ENCODE data around the gene TAC4. TPM values are rescaled to one million over a fixed set of nuclear protein-coding genes. Genes with fewer than 3 reads are reported as not detected.

TAC4 gene
- total and polyA plus RNA-seq, 9 of the 15 experiments (the other 6 are each of a cell fraction or from before 2014, with no cell fraction given): 0.17 TPM; not detected in 8

- 0 out of 2 replicates have a peak, but pooled peaks have one; percentile 28 for TF ChIP-seq CXXC5 (CRISPR knock-in tag; IDR thresholded peaks at IDR 0.05)
Observed at GRCh38 chr17:49789243-49789578, 58.7 kb downstream of the TAC4 start (continued).

GRCh38 chr17:49788478-49789242 is 59.2 kb downstream of the TAC4 start, which contains the start of gene KAT7:
KAT7 (plus strand) TSS chr17:49788681; CDS start chr17:49788835, 154 bp downstream.
- FAIRE-seq (no peak), ATAC-seq (peak; percentile 97), DNase-seq (ENCODE audit: extremely low read depth in 1 of 4, low spot score in 3 of 4) (peak; percentile 98 to 99 (median 98))
- Histone ChIP-seq H3K27ac (ENCODE audit: extremely low read depth, low read depth, low read length) (peak within 1 kb of the TSS; percentile 100), H3K9ac (ENCODE audit: insufficient read depth in 1 of 2, low read depth in 2 of 2, low read length in 2 of 2) (peak within 1 kb of the TSS; percentile 94 to 100), H3K9me3 (replicated peaks; ENCODE audit: control insufficient read depth, insufficient read depth, low read depth, low read length) (no peaks in the 10 kb centered on the region), H3K36me3 (ENCODE audit: control insufficient read depth, insufficient read depth, low read length) (peaks cover 42% of the 10 kb centered on the region), H2AFZ (ENCODE audit: low read depth, low read length) (peak within 1 kb of the TSS; percentile 94), H3K79me2 (ENCODE audit: control insufficient read depth, insufficient read depth, low read length) (peaks cover 57% of the 10 kb centered on the region), H3K4me2 (ENCODE audit: insufficient read depth, low read length) (peak within 1 kb of the TSS; percentile 100), H3K9me1 (ENCODE audit: control insufficient read depth, insufficient read depth, low read length) (no peaks in the 10 kb centered on the region), H3K27me3 (ENCODE audit: control insufficient read depth in 2 of 2, insufficient read depth in 2 of 2, low read length in 2 of 2) (no peaks in the 10 kb centered on the region), H3K4me1 (replicated peaks in 1 of 2; ENCODE audit: control insufficient read depth in 2 of 2, insufficient read depth in 2 of 2, low read length in 2 of 2) (peaks cover 10 to 17% of the 10 kb centered on the region in 2 experiments), H4K20me1 (replicated peaks; ENCODE audit: control insufficient read depth, insufficient read depth, low read length) (peaks cover 9% of the 10 kb centered on the region), H3K4me3 (peak within 1 kb of the TSS; percentile 95)
- ChIA-PET CTCF (ENCODE audit: low intra/inter-chr PET ratio) (no interaction called here), POLR2A (interaction anchor here (0.5 to 3.3 kb wide), 18 partner anchors 9 to 1222 kb away, joined by 3 to 18 read pairs (median 4); partner anchors contain the start of genes FAM117A and SLC35B1)
- in situ Hi-C loops (cut with MboI): loop anchor here (5.0 kb wide), 1 partner anchor 81 kb away; the partner anchor contains the start of gene SLC35B1
- WGBS (ENCODE audit: insufficient coverage, low coverage, missing lambda C conversion rate): 1% methylated on average over 56 of the region's 59 CpGs
- intact Hi-C loops (cut with micrococcal nuclease): no loop called here
- no TSS peak for BruUV-seq (replicated peaks)
- peak; percentile 80; the same call in 1 of the 2 replicates for TF ChIP-seq NR4A1 (CRISPR knock-in tag; IDR thresholded peaks at IDR 0.05)
- no peak for TF ChIP-seq NR4A1 (tag; IDR thresholded peaks at IDR 0.05)
- peak; percentile 66 for TF ChIP-seq PBX2 (CRISPR knock-in tag; IDR thresholded peaks at IDR 0.05; ENCODE audit: low read depth)
- TF ChIP-seq PBX2 (tag; conservative IDR thresholded peaks at IDR 0.05; ENCODE audit: low read depth): peak; percentile 99
- TF ChIP-seq THAP12 (CRISPR knock-in tag; IDR thresholded peaks at IDR 0.05): peak; percentile 63
- 0 out of 2 replicates have a peak, but pooled peaks have one; percentile 32 for TF ChIP-seq ZNF232 (CRISPR knock-in tag; IDR thresholded peaks at IDR 0.05)
- peak; percentile 98 for TF ChIP-seq SUPT5H (IDR thresholded peaks at IDR 0.05)
- peak; percentile 71; the same call in 1 of the 2 replicates for TF ChIP-seq KAT7 (CRISPR knock-in tag; IDR thresholded peaks at IDR 0.05; ENCODE audit: borderline replicate concordance)
- TF ChIP-seq SAP30 (IDR thresholded peaks at IDR 0.05; ENCODE audit: borderline replicate concordance, insufficient read depth, low read depth, low read length, poor library complexity, severe bottlenecking): peak; percentile 89

All from K562 (cell line).